Measurements from ENCODE around the gene ICAM1.

ICAM1 gene

DNA sequence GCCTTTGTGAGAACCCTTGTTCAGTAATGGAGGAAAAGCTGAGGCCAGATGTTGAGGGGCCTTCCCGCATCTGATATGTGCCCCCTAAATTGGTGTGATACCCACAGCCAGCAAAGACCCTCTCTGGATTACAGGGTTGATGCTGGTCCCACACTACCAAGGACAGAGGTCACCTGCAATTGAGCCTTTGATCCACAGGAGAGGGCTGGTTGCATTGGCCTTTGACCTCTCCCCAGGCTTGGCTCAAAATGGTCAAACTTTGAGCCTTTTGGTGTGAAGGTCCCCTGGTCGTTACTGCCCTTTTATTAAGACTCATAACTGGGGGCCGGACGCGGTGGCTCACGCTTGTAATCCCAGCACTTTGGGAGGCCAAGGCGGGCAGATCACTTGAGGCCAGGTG is 27.3 kb upstream of the ICAM1 start:
- DNase-seq (ENCODE audit: low spot score): no peak

DNA sequence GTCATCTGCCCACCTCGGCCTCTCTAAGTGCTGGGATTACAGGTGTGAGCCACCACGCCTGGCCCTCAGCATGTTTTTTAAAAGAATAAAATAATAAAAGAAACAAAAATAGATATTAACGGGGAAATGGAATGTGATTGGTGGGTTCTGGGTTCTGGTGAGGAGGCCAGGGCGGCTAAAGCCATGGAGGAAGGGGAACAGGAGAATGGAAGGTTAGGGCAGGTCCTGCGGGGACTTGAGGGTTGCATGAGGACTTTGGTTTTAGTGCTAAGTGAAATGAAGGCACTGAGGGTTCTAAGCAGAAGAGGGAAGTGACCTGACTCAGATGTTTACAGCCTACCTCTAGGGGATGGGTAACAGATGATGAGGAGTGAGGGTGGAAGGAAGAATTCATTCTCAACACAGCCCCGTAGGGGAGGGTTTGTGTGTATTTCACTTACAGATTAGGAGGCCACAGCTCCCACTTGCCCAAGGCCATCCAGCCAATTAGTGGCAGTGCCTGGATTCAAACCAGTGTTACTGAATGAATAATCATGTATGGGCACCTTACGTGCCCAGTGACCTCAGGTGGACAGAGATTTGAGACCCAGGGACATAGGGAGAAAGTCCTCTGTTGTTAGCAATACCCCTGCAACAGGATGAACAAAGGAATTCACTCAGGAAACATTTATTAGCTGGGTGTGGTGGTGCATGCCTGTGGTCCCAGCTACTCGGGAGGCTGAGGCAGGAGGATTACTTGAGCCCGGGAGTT is 25.6 kb upstream of the ICAM1 start:
- DNase-seq (ENCODE audit: low spot score): no peak

- DNase-seq (ENCODE audit: low spot score): no peak
Measured at GRCh38 chr19:10246511-10246910, 24.4 kb upstream of the ICAM1 start.

DNA sequence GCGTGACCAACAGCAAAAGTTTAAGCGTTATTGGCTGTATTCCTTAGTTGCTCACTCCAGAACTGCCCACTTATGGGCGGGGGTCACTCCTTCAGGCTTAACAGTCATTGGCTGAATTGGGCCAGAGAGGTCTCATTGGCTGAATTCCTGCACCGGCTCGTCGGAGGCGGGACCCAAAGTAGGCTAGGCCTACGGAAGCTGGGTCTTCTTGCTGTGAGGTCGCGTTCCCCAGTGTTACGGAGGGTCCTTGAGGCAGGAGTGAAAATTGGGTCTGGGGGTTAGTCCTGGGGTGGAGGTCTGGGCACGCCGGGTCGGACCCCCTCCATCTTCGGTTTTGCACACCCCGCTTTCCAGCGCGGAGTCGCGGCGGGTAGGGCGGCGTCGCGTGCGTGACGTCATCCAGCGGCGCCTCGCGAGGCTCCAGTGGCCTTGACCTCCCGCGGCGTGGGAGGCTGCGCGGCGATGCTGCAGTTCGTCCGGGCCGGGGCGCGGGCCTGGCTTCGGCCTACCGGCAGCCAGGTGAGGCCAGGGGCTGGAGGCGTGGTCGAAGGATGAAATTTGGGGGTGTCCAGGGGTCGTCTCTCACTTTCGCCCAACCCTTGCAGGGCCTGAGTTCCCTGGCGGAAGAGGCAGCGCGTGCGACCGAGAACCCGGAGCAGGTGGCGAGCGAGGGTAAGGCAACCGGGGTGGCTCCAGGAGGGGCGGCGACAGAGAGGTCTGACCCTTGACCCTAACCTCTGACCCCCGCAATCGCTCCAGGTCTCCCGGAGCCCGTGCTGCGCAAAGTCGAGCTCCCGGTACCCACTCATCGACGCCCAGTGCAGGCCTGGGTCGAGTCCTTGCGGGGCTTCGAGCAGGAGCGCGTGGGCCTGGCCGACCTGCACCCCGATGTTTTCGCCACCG is 18.9 kb upstream of the ICAM1 start, which contains the start of gene MRPL4:
Gene MRPL4 (plus strand): TSS at position 423 of the 903 bp plus-strand sequence. CDS start 40 bp downstream, at position 463.
- peak; percentile 99 for DNase-seq (ENCODE audit: low spot score)

DNA sequence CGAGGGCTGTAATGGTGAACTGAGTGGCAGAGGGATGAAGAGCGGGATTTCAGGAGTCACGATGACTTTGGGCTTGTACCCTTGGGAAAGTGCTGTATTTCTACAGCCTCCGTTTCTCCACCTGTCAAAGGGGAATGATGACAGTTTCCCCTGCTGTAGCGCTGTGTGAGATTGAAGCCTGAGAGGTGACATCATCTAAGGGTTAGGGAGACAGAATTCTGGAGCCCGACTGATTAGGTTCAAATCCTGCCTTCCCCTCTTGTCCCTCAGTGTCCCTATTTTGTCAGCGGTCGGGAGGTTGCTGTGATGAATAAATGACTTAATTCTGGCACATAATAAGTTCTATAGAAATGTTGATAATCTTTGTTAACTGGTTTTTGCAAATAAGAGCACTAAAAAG is 18.2 kb upstream of the ICAM1 start:
- DNase-seq (ENCODE audit: low spot score): no peak

- DNase-seq (ENCODE audit: low spot score): no peak
Measured at GRCh38 chr19:10254244-10254643, 16.7 kb upstream of the ICAM1 start.

DNA sequence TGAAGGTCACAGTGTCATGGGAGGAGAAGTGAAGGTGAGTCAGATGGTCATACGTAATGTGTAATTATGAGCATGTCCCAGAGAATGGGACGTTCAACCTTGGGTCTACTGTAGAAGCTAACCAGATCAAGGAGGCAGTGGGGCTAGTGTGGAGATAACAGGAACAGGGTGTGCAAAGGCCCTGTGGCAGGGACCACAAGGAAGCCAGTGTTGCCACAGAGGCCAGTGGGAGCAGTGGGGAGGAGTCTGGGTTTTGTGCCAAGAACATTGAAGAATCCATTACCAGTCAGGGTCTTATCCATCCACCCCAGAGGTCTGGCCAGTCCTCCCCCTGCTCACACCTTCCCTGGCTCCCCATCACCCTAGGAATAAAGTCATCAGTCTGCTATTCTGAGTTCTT is 15.6 kb upstream of the ICAM1 start:
- no peak for DNase-seq (ENCODE audit: low spot score)

DNA sequence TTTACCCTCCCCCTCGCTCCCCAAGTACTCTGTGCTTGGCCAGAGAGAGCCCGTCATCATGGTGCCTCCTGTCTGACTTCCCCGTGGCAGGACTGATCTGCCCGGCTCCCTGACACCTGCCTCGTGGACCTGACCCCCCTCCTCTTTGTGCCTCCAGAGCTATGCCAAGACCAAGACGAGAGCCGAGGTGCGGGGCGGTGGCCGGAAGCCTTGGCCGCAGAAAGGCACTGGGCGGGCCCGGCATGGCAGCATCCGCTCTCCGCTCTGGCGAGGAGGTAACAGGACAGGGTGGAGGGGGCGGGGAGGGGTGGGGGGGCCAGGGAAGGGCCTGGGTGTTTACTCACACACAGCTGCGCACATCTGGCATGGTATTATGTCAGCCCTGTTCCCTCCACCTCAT is 14.4 kb upstream of the ICAM1 start:
- DNase-seq (ENCODE audit: low spot score): no peak

- DNase-seq (ENCODE audit: low spot score): no peak
Measured at GRCh38 chr19:10256970-10257615, 13.8 kb upstream of the ICAM1 start.

DNA sequence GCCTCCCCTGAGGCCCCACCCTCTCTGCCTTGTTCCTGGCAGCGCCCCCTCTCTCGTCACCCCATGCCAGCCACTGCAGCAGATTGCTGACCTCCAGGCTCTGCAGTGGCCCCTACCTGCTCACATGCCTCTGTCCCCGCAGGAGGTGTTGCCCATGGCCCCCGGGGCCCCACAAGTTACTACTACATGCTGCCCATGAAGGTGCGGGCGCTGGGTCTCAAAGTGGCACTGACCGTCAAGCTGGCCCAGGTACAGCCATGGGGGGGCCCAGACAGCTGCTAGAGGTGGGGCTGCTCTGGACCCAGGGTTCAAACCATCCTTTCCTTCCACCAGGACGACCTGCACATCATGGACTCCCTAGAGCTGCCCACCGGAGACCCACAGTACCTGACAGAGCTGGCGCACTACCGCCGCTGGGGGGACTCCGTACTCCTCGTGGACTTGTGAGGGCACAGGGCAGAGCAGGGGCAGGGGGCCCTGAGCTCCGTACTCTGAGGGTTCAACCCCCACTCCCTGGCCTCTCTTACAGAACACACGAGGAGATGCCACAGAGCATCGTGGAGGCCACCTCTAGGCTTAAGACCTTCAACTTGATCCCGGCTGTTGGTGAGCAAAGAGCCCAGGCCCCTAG is 12.7 kb upstream of the ICAM1 start:
- DNase-seq (ENCODE audit: low spot score): no peak

GRCh38 chr19:10259162-10259905 is 11.6 kb upstream of the ICAM1 start:
- DNase-seq (ENCODE audit: low spot score): peak; percentile 86

DNA sequence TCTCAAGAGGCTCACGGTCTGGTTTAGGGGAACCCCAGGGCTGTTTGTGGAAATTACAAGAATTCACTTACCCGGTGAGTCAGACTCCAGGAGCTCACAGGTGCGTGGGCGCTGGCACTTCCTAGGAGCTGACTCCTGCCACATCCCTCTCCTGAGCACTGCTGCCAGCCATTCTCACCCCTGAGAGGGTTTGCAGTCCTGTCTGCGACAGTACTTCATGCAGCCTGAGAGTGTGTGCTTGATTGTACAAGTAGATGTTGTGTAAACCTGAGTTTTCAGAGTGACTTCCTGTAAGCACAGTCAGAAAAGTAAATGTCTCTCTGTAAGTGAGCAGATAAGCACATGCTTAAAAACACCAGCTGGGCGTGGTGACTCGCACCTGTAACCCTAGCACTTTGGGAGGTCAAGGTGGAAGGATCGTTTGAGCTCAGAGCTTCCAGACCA is 10.8 kb upstream of the ICAM1 start:
- peak; percentile 73 for DNase-seq (ENCODE audit: low spot score)

- DNase-seq (ENCODE audit: low spot score): no peak
Measured at GRCh38 chr19:10262771-10263170, 8.1 kb upstream of the ICAM1 start.

DNA sequence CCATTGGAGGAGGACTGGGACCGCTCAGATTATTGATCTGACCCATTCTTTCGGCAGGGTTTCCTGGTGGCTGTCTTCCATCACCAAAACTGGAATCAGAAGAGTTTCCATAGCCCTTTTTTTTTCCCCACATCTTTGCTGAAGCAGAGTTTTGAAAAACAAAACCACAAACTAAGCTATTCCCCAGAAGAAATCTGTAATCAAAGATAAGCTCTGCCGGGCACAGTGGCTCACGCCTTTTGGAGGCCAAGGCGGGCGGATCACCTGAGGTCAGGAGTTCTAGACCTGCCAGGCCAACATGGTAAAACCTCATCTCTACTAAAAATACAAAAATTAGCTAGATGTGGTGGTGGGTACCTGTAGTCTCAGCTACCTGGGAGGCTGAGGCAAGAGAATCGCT is 4.2 kb upstream of the ICAM1 start:
- no peak for DNase-seq (ENCODE audit: low spot score)

DNA sequence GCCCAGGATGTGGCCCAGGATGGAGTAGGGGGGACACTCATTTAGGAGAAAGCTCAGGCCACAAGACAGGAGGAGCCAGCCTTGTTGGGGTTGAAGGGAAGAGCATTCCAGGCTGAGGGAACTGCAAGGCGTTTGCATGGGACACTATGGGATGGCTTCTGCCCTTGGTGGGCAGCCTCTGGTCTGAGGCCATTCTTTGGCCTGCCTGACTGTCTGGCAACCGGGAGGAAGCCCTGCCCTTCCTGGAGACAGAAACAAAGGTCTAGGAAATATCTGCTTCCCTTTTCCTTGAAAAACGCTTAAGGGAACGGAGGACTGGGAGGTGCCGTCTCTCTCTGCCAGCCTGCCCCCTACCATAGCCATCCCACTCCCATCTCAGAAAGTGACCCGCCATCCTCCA is 2.8 kb upstream of the ICAM1 start:
- DNase-seq (ENCODE audit: low spot score): no peak

GRCh38 chr19:10269333-10270179 is 1.4 kb upstream of the ICAM1 start:
- peak; percentile 60 for DNase-seq (ENCODE audit: low spot score)

GRCh38 chr19:10270180-10270615 is 722 bp upstream of the ICAM1 start:
- peak; percentile 38 for DNase-seq (ENCODE audit: low spot score)

GRCh38 chr19:10271543-10272086 is 695 bp downstream of the ICAM1 start:
- no peak for DNase-seq (ENCODE audit: low spot score)

GRCh38 chr19:10274589-10274988 is 3.7 kb downstream of the ICAM1 start:
- no peak for DNase-seq (ENCODE audit: low spot score)

Data from SW480 (cell line).